Inflammatory macrophage (primary cell): ENCODE results near the gene SPATA2L.

Experiments
- DNase-seq, 2 donors: peaks; one replicate each; pipeline ENCODE4 v3.0.0-alpha.2; 2020 to 2022

Gene SPATA2L

DNA sequence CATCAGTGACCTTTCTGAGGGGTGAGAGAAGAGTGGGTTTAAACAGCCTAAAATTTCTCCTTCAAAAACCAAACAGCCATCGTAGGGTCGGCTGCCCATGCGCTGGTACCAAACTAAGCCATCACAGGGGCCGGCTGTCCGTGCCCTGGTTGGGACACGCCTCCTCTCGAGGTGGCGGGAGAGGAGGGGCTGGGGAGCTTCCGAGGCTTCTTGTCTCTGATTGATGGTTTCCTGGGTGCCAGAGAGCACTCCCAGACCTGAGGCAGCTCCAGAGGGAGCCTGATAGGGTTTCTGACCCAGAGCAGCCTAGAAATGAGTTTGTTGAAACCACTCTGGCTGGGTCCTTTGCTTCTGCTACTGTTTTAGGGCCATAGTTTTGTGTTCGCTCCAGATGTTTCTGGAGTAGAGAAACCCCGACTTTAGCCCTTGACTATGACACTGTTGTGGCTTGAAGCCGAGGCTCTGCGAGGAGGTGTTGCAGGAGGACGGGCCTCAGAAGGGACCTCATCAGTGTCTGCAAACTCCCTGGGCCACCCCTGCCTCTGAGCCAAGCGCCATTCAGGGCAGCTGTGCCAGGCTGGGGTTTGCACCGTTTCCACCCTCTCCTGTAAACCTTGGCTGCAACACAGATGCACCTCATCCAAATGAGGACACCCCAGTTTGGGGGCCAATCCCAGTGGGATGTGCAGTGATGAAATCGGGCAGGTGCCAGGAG, 26.1 kb upstream of the SPATA2L start:
- DNase-seq = no peak

- DNase-seq = no peak
Measured at GRCh38 chr16:89723279-89724250, 22.1 kb upstream of the SPATA2L start.

- peak; percentile 79 to 81 for DNase-seq
Measured at GRCh38 chr16:89722392-89723278, 21.1 kb upstream of the SPATA2L start.

GRCh38 chr16:89721546-89722391, 20.3 kb upstream of the SPATA2L start:
- peak; percentile 69 to 70 for DNase-seq

DNA sequence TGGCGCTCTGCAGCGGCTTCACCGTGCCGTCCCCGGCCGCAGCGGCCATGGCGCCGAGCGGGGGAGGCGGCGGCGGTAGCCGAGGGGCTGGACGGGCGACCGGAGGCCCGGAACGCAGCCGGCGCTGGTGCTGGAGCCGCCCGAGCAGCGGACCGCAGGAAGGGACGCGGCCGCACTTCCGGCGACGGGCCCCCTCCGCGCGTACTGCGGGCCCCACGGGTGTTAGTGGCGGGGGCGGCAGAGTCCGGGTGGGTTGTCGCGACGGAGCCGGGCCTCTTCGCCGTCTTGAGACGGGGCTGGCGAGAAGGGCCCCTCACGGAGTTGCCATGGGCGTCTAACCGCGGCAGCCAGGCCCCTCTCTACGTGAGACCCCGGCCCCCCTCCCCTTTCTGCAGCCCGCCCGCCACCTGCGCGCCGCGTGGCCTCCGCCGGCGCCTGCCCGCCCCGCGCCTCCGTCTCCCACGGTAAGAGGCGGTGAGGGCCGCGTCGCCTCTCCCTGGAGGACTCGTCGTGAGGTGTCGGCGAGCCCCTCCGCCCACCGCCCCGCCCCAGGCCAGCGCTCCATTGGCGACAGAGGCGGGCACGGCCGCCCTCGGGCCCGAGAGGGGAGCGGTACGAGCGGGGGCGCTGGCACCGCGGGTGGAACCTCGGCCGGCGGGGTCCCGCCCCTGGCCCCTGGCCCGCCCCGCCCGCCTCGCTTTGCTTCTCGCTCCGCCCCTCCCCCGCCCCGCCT, 19.5 kb upstream of the SPATA2L start, which contains the start of the genes VPS9D1 and ZNF276:
VPS9D1 (minus strand) TSS at position 86 of the 733 bp plus-strand sequence; CDS start at position 49, 37 bp downstream.
ZNF276 (plus strand) TSS at position 725 of the 733 bp plus-strand sequence. CDS start 104 bp downstream, outside the sequence.
- peak; percentile 77 to 90 for DNase-seq

GRCh38 chr16:89720551-89720812, 19.0 kb upstream of the SPATA2L start:
- DNase-seq = peak in 1 of 2 donors; percentile 12

DNA sequence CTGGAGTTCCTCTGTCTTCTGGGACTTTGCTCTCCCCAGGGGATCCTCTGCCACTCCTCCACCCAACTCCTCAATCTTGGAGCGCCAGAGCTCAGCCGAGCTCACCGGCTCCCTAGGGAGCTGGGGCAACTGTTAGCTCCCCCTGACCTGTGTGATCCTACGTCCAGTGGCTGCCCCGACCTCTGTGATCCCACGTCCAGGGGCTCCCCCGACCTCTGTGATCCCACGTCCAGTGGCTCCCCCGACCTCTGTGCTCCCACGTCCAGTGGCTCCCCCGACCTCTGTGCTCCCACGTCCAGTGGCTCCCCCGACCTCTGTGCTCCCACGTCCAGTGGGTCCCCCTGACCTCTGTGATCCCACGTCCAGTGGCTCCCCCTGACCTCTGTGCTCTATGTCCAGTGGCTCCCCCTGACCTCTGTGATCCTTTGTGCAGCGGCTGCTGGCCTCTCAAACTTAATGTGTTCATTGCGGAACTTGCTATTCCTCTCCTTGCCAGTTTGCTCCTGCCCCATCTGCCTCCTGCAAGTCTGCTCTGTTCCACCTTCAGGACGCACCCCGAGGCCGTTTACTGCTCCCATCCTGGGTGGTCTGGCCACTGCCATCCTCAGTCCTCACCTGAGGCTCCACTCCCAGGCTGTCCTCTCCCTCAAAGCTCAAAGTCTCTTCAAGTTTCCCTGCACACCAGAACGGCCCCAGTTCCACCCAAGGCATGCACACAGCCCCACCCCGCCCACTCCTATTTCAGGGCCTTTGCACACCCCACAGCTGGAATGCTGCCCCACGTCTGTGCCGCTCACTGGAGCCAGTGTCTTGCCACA, 16.4 kb upstream of the SPATA2L start:
- peak in 1 of 2 donors; percentile 36 for DNase-seq

DNA sequence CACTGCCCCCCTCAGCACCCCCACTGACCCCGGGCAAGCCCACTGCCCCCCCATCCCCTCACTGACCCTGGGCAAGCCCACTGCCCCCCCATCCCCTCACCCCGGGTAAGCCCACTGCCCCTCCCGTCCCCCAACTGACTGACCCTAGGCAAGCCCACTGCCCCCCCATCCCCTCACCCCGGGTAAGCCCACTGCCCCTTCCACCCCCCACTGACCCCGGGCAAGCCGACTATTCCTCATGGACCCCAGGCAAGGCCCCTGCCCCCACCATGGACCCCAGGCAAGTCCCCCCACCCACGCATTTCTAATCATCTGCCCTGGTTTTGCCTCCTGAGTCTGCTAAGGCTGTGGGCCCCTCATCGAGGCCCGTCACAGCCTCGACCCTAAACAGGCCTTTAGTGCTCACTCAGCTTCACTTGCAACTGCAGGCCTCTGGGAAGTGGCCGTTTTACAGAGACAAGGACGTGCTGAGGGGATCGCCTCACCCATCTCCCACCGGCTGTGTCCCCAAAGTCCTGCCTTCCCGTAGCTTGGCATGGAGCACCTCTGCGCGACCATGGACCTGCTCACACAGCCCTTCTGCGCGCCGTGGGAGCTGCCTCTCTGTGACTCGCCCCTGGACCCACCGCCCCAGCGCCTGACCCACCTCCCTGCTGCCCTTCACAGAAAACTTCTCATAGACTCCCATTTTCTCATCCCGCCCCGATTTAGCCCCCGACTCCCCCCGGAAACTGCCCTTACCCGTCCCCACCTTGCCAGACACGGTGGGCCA, 15.6 kb upstream of the SPATA2L start:
- no peak for DNase-seq

DNA sequence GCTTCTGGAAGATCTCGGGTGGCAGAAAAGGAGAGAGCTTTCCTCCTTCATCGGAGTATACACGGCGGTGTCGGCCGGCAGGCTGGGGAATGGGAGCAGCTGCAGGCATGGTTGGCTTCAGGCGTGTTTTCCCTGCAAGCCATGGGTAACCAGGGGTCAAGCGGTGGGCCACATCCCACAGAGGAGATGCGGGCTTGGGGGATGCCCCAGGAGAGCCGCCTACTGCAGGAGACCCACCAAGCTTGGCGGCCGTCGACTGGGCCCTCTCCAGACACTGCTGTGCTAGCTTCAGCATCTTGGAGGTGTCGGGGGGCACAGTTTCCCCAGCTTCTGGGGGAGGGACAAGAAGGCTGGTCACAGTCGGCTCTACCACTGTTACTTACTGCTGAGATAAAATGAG, 15.0 kb upstream of the SPATA2L start:
- no peak for DNase-seq

DNA sequence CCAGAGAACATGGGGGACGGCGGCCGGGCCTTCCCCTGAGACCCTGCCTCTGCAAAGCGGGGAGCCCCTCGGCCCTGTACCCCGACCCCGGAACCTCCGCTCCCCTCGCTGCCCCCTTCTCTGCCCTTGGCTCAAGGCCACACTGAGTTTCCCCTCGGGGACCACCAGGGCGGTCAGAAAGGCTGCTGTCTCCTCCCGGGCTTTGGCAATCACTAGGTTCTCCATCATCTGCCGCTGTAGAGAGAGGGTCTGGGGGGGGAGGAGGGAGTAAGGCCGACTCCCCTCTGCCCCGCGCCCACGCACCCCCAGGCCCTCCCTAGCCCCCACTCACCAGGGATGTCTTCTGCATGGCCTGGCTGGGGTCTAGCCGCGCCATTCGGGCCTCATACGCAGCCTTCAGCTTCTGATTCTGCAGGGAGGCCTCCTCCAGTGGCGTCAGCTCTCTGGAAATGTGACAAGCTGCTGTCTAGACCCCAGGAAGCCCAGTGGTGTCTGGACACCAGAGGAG, 10.8 kb upstream of the SPATA2L start:
- no peak for DNase-seq

DNA sequence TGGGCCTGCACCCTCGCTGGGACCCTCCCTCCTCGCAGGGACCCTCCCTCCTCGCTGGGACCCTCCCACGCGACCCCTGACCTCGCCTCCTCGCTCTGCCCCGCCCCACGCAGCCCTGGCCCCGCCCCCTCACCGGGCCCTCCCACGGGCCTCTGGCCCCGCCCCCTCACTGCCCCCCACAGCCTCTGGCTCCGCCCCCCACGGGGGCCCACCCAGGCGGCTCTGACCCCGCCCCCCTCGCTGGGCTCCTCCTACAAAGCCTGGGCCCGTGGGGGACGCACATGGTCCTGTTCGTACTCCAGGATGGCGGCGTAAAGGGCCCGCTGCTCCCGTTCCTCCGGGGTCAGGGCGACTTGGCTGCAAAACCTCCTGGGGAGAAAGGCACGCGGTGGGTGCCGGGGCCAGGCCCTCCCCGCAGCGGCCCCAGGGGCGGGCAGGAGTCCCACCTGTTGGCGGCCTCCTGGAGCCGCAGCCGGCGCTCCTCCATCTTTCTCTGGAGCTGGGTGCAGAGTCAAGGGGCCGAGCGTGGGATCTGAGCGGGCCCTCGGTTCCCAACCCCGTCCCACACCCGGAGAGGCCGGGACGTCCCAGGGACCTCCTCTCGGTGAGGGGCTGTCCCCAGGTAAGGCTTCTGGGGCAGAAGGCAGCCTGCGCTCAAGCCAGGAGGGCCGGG, 10.2 kb upstream of the SPATA2L start:
- peak; percentile 41 to 50 for DNase-seq

DNA sequence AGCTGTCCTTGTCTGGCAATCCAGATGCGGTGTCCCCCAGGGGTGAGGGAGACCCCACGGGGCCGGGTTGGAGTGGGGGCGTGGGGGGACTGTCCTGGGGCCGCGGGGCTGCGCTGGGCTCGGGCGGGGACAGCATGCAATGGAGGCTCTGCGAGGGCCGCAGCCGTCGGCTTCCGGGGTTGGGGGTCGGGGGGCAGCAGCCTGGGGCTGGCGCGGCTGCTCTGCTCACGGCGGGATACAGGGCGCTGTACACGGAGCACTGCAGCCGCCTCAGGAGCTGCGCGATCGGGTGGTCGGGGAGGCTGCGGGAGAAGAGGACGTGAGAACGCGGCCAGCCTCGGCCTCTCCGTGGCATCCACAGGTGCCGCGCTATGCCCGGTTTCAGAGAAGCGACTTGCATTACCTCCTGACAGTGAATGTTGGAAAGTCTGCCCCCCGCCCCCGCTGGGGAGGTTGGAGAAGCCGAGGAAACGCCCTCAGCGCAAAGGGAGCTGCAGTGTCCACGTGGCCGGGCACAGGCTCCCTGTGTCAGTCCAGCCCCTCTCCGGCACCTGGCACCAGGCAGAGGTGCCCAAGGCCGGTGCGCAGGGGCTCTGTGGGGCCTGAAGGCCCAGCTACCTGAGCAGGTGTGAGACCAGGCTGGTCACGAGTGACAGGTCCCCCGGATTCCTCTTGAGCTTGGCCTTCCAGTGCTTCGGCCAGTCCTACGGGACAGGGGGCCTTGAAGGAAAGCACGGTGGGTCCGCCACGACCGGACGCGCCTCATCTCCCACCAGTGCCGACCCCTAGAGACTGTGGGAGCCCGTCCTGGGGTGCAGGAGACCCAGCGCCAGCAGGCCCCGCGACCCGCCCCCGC, 9.4 kb upstream of the SPATA2L start:
- no peak for DNase-seq

GRCh38 chr16:89709716-89710432, 8.4 kb upstream of the SPATA2L start:
- DNase-seq = peak; percentile 61 to 85

DNA sequence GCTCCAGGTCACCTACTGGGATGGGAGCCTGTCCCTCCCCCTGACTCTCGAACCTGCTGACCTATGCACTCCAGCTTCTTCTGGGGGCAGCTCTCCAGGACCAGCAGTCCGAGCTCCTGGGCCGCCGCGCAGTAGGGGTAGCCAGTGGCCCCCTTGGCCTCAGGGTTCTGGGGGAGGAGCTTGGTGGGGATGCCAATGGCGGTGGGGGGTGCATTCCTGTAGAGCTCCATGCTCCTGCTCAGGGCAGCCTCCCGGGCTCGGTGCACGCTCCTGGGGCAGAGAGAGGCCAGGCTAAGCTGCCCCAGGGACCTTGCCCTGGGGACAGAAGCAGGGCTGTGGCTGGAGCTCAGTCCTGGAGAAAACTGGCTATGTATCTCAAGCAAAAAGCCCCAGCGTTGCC, 7.7 kb upstream of the SPATA2L start:
- DNase-seq = no peak

GRCh38 chr16:89708481-89708931, 7.0 kb upstream of the SPATA2L start:
- no peak for DNase-seq

- no peak for DNase-seq
Measured at GRCh38 chr16:89707695-89708094, 6.2 kb upstream of the SPATA2L start.
